NOMO-1 (cell line): ENCODE measurements around the gene ACTR8.

Experiments used
- DNase-seq, 2 experiments: peaks; one replicate each; lab custom pipeline; 2025; ENCODE audit not compliant: unreplicated experiment in 2 of 2; lab: John Stamatoyannopoulos, UW

The ACTR8 gene

DNA sequence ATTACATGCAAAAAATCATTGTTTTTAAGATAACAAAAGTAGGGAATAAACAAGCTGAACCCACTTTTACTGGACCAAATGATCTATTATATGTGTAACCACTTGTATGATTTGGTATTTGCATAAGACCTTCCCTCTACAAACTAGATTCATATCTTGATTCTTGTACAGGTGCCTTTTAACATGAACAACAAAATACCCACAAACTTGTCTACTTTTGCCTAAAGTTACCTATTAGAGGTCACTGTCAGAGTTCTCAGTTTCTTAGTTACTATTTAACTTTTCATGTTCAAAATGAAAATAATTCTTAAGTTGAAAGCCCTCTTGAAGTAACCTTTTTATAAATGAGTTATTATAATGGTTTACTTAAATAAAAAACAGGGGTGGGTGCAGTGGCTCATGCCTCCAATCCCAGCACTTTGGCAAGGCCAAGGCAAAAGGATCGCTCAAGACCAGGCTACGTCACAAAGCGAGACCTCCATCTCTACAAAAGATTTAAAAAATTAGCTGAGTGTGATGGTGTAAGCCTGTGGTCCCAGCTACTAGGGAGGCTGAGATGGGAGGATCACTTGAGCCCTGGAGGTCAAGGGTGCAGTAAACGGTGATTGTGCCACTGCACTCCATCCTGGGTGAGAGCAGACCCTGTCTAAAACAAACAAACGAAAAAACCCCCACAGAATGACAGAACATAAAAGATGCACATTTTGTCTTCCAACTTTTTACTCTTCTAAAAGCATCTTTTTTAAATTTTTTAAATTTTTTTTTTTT is 16.0 kb downstream of the ACTR8 start:
- no peak for DNase-seq

DNA sequence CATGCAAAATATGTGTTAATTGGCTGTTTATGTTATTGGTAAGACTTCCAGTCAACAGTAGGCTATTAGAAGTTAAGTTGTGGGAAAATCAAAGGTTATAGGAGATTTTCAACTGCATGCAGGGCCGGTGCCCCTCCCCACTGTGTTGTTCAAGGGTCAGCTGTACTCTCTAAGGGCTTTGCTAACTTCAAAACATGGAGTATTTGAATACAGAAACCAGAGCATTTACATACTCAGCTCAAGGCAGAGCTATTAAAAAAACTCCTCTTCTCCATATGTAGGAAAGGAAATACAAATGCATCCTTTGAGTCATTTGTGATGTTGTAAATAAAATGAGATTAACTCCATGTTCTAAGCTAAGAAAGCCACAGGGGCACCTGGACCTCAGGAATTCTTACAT is 18.8 kb downstream of the ACTR8 start:
- no peak for DNase-seq

DNA sequence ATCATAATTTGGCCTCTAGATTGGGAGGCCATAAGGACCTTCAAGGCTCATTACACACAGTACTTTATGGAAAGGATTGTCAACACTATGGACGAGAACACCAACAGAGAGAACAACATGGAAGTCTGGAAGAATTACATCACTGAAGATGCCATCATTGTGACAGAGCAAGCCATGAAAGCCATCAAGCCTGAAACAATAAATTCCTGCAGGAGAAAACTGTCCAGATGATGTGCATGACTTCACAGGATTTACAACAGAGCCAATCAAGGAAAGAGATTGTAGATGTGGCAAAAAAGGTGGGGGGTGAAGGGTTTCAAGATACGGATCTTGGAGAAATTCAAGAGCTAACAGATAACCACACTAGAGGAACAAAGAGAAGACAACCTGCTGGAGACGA is 19.7 kb downstream of the ACTR8 start:
- DNase-seq = no peak

DNA sequence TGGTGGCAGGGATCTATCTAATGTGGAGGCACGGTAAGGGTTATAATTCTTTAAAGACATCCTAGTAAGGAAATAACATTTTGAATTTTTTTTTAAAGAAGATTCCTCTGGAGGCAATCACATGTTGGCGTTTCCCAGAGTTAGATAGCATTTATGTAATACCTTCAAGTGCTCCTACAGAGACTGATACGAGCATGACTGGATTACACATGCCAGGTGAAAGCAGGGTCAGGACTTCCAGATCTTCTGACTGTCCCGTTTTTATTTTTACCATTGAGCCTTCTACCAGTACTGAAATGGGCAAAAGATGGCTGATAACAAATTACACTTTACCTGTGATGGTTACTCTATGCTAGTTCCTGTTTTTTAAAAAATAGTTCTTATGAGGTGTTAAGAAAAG is 21.8 kb downstream of the ACTR8 start:
- no peak for DNase-seq

DNA sequence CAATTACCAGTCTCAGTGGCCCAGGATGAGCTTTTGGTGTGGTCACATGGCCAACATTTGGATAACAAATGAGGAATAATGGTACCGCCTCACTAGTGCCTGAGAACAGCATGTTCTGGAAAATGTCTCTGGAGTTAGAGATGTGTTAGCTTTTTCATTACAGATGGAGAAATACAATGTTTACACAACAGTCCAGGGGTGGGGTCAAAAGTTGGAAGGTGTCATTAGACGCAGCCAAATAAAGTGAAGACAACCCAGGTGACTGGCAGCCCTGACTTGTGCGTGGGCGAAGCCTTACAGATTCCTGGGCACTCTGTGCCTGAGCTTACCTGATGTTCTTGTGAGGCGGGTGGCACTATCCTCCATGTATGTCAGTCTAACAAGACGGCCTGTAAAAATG is 22.8 kb downstream of the ACTR8 start:
- no peak for DNase-seq

DNA sequence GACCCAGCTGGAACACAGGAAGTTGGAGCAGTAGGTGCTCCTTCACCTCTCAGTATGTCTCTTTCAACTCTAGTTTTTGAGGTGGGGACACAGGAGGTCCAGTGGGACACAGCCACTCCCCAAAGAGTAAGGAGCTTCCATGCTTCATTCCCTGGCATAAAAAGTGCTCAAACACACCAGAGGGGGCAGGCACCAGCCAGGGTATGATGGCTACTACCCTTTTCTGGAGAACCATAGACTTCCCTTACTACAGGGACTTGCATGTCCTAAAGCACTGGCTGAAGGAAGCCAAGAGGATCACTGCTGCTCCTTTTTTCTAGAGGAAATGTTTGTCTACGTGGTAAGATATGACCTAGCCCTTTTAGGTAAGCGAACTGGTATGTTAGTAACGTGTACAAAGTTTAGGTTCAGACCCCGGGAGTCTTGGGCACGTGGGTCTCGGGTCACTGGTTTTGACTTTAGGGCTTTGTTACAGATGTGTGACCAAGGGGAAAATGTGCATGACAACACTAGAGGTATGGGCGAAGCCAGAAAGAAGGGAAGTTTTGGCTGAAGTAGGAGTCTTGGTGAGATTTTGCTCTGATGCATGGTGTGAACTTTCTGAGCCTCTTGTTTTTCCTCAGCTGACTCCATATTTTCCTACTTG is 23.7 kb downstream of the ACTR8 start:
- DNase-seq = no peak

DNA sequence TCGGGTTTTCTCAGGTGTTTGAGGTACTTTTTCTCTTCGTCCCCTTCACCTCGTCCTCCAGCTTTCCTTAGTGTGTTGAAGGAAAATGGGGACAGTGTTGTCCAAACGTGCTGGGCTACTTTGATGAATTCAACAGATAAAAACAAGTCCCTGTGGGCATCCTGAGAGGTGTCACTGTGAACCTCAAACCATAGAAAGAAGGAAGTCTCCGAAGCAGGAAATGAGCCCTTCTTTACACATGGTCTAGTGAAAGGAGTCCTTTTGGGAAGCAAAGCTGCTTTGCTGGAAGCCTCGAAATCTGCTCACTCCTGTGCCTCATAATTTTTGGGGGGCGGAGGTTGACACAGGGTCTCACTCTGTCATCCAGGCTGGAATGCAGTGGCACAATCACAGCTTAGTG is 25.0 kb downstream of the ACTR8 start:
- DNase-seq = peak in 1 of 2 experiments; percentile 15

DNA sequence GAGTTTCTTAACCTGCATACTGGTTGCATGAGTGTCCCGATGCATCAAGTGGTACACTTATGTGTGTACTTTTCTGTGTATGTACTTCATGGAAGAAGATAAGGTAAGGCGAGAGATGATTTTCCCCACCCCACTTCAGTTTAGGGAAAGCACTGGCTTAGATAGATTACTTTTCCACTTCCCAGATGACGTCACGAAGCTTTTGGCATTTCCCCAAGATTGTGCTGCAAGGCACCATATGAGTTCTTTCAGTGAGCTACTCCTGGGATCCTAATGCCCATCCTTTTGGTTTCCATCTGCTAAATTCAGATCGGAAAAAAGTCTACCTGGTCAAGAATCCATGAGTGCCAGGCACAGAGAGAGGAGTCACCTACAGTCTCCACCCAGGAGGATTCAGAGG is 31.1 kb downstream of the ACTR8 start:
- DNase-seq = no peak

DNA sequence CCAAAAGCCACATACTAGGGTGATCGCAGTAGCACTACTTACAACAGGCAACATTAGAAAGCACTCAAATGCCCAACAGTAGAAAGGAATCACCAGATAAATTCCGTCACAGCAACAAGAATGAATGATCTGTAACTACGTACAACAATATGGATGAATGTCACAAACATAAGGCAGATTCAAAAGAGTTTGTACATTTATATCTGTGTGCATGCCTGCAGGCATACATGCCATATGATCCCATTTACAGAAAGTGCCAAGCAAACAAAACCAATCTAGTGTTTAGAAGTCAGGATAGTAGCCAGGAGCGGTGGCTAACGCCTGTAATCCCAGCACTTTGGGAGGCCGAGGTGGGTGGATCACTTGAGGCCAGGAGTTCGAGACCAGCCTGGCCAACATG is 32.0 kb downstream of the ACTR8 start:
- no peak for DNase-seq

DNA sequence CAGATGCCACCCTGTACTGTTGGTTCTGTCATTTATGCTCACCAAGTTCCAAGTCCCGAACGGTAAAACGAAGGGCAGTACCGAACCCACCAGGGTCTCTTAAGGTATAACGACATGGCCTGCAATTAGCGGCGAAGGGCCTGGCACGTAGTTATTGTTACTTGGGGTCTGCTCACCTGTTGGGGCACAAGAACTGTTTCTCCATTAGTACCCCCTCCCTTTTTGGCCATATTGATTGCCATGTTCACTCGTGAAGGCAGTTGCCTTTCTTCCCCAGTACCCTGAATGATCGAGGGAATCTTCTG is 35.1 kb downstream of the ACTR8 start:
- DNase-seq = no peak

DNA sequence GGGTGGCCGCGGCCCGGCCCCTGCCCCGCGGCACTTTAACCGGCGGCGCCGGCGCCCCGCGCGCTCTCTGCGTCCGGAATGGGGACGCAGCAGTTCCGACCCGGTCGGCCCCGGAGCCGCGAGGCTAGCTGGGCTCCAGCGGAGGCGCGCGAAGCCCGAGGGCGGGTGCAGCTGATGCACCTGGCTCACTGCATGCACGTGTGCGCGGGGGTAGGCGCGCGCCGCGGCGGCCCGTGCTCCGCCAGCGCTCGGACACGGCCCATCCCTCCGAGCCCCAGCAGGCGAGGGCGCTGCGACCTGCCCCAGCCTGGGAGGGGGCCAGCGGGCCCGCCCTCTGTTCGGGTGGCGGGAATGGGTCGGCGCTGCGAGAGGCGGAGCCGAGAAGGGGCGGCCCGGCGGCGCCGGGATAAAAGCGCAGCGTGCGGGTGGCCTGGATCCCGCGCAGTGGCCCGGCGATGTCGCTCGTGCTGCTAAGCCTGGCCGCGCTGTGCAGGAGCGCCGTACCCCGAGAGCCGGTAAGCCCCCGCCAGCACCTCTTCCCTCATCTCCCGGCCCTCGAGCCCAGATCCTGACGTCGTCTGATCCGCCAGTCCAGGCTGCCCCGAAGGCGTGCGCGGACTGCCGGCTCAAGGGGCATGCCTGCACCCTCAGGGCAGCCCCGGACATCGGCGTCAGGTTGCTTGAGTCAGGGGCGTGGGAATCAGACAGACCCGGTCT is 35.7 kb downstream of the ACTR8 start, which contains the start of the genes CHDH and IL17RB:
Gene CHDH (minus strand): TSS at position 286 of the 717 bp plus-strand sequence. CDS start 22,411 bp downstream, outside the sequence.
Gene IL17RB (plus strand): TSS at position 435 of the 717 bp plus-strand sequence. CDS start 21 bp downstream, at position 456.
- DNase-seq = no peak

DNA sequence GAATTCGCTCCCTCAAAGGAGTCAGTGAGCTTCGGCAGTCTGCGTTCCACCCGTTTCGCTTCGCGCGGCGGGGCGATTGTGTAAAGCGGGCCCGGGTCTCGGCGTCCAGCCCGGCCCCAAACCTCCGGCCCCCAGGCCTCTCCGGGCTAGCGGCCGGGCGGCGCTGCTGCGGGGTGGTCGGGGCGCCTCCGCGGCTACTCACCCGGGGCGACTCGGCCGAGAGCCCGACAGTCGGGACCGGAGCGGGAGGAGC is 36.1 kb downstream of the ACTR8 start:
- DNase-seq = no peak

DNA sequence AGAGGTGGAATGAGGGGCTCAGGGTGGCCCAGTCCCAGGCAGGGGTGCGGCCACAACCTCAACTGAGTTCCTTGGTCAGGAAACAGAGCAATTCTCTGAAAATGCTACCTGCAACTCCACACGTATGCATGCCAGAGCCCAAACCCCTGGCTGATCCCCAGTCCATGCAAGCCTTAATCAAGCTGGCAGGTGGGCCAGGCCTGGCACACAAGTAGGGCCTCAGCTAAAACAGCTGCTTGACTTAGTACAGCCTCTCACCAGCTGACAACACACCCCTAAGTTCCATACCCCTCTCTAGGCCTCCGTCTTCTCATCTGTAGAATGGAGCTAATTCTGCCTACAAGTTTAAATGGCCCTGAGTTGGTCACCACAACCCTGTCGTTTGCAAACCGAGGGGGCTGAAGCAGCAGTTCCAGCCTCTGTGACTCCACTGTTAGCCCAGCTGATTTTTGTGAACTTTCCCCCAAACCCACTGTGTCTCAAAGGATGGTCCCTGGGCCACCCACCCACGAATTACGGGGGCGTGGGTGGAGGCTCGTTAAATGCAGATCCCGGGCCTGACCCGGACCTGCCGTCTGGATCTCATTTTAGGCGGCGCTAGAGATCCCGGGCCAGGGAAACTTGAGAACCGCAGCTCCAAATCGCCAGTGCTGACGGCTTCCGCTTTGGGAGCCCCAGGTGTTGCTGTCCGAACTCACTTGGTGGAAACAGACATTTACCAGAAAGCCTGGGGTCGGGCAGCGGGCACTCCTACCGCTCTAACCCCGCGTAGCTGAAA is 36.7 kb downstream of the ACTR8 start:
- peak in 1 of 2 experiments; percentile 19 for DNase-seq

DNA sequence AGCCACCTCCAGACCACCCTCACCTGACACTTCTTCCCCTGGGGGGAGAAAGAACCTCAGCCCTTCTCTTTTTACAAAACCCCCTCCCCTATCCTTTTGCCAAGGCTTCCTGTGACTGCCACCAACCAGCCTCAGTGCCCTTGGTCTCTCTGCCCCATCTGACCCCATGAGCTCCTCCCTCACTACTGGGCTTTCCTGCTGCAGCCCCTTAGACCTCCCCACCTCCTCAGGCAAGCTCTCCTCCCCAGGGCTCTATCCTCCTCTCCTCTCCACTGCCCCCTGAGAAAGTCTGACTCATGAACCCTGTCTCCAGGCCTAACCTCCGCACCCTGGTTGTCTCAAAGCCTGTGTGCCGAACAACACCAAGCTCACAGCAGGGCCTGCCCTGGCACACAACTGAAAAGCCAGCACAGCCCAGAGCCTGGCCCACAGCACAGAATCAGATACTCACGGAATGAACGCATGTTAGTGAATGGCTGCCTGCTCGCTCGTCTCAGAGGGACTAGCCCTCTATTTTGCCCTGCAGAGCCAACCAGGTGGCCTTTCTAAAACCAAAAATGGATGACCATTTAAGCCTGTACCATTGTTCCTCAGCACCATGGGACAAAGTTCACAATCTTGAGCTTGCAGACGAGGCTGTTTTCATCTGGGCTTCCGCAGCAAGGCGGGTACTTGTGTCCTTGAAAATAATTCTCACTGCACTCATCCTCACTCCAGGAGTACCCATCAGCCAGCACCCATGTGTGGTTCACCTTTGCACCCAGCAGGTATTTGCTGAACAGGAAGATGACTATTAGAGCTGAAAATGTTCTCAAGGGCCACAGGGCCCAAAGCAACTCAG is 37.5 kb downstream of the ACTR8 start:
- no peak for DNase-seq

DNA sequence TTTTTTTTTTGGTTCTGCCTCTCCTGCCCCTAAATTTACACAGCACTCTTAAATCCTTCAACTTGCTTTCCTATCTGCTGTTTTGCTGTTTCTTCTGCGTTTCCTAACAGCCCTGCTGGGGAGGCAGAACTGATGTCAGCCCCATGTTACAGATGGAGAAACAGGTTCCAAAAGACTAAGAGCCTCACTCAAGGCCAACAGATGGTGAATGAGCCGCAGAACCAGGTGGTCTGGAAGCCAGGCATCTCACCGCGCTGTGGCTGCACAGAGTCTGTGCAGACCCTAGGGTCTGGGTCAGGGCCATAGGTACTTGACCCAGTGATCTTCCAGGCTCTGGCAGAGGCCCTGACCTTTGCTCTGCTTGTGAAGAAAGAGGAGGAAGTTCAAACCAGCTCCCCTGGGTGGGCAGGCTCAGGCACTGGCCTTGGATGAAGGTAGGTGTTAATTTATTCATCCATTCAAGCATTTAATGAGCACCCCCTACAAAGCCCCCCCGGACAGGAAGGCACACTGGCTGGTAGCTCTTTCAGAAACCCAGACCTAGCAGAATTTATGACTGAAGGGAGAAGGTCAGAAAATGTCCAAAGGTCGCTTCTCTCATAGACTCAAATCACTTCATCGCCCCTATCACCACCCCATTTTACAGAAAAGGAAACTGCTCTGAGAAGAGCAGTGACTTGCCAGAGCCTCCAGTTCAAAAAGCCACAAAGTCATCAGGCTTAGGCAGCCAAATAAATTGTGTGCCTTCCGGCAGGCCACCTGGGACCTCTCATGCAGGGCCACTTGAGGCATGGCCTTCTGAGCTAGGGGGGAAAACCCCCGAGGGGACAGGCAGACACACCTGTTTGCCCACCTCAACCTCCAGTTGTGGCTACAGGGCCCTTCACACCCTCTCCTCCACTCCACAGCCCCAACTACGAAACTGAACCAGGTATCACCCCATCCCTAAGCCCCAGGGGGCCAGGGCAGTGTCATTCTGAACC is 38.5 kb downstream of the ACTR8 start:
- no peak for DNase-seq

DNA sequence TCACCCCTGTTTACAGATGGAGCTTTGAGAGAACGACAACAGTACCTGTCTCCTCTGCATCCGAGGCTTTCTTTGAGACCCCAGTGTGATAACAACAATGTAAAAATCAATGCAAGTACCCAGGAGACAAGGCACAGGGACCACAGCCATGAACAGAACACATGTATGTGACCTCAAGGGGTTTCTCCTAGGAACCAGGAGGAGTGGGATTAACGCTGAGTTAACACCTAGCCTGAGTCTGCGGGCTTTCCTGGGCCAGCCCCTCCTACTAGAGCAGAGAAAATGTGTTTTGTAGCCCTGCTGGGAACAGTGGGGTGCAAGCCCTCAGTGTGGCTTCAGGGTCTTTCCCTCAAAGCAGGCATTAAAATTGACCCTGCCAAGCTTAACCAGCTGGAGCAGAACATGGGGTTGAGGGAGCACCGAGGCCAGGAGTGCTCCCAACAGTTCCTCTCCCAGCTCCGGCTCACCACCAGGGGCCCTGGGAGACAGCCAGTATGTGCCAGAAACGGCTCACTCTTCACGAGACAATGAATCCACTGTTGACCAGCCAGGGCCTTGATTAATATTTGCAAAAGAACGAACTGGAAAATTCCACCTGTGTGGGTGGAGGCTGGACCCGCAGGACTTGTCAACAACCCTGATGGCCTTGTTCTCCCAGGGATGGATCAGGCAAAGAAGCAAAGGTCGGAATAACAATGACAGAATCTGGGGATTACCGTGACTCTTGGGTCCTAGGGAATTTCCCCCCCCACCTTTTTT is 39.3 kb downstream of the ACTR8 start:
- DNase-seq = no peak

DNA sequence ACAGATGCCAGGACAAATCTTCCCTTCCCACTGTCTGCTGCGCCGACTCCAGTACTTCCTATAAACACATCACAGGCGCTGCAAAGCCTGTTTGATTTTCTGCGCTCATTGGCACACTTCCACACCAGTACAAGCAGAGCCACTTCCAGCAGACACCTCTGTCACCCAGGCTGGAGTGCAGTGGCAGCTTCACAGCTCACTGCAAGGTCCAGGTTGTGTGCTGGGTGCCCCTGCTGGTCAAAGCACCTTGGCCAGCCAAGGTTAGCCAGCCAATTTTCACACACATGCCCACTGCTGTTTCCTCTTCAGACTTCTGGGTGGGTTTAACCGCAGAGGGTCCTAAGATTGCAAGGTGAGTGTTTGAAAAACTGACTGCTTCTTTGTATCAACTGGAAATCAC is 40.7 kb downstream of the ACTR8 start:
- DNase-seq = no peak

DNA sequence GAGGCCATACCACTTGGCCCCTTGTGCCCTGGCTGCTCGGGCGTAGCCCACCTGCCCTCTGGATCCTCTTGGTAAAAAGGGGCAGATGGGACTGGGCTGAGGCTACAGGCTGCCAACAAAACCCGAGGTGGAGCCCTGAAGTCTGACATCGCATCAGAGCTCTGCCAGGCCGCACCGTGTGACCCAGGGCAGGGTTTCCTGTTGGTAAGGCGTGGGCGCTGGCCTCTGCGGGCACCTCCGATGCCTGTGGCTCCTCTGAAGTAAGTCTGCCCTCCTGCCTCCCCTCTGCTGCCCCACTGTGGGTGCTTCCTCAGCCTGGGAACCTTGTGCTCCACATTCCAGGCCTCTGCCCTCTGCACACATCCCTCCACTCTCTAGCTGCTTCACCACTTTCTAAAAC is 44.6 kb downstream of the ACTR8 start:
- no peak for DNase-seq
